Choroid plexus epithelial cell (primary cell): ENCODE data around the gene OLIG1.

Experiments used
- DNase-seq: peaks from one replicate; pipeline ENCODE4 v3.0.0-alpha.2; 2010; ENCODE audit warnings: low read depth
- H3K4me3 ChIP-seq: 2 replicates; pipeline ENCODE4 v1.5.1; 2011; ENCODE audit warnings: low read depth, mild to moderate bottlenecking, control low read depth, low read length, moderate library complexity
- CTCF ChIP-seq: conservative IDR thresholded peaks from 2 replicates; pipeline ENCODE4 v1.5.1; 2011; ENCODE audit warnings: low read depth, mild to moderate bottlenecking, control low read depth, inconsistent platforms, low read length, moderate library complexity

The OLIG1 gene

GRCh38 chr21:33051925-33052324, 18.0 kb upstream of the OLIG1 start:
- TF ChIP-seq CTCF, result no peak
- H3K4me3 ChIP-seq, result no peak overlapping the region
- no peak for DNase-seq

- H3K4me3 ChIP-seq, result no peak overlapping the region
- DNase-seq, result no peak
- no peak for TF ChIP-seq CTCF
Measured at GRCh38 chr21:33053951-33054350, 16.0 kb upstream of the OLIG1 start.

GRCh38 chr21:33055991-33056390, 13.9 kb upstream of the OLIG1 start:
- no peak for TF ChIP-seq CTCF
- DNase-seq, result no peak
- no peak overlapping the region for H3K4me3 ChIP-seq

- H3K4me3 ChIP-seq, result no peak overlapping the region
- DNase-seq, result no peak
- TF ChIP-seq CTCF, result no peak
Measured at GRCh38 chr21:33057385-33057940, 12.5 kb upstream of the OLIG1 start.

- DNase-seq, result no peak
- no peak for TF ChIP-seq CTCF
- H3K4me3 ChIP-seq, result no peak overlapping the region
Measured at GRCh38 chr21:33058527-33058926, 11.4 kb upstream of the OLIG1 start.

- no peak overlapping the region for H3K4me3 ChIP-seq
Measured at GRCh38 chr21:33058957-33059356, 11.0 kb upstream of the OLIG1 start.

More at GRCh38 chr21:33058957-33059356, 11.0 kb upstream of the OLIG1 start:
- no peak for TF ChIP-seq CTCF
- no peak for DNase-seq
